ENCODE data around the gene CHCHD3.
"Not testable (repeated sequence)": the region's sequence is repeated elsewhere in the genome, so short reads cannot be mapped to it uniquely, and the experiment has no call there.

Gene CHCHD3

DNA sequence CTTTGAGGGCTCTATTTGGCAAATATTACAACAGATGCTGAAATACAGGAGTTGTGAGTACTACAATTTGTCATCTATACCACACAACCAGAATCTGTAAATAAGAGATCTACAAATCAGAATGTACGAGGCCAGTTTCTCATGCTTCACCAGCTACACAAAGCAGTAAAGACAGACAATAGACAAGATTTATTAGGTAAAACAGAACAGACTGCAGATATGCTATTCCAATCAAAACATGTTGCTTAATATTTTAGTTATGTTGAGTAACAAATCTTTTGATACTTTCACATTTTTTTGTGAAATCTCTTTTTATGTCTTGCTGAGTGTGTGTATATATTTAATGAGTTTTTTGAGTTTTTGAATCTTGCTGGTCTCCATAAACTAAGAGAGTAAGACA lies 109.1 kb downstream of the CHCHD3 start:
- Histone ChIP-seq H3K27me3 (no peaks in the 10 kb centered on the region), H3K9ac (no peak overlapping the region), H3K4me1 (peaks cover 0 to 8% (median 0%) of the 10 kb centered on the region in 10 experiments; a peak in 3 of 20 replicates), H3K4me3 (no peak overlapping the region), H3K36me3 (peaks cover 32 to 50% (median 38%) of the 10 kb centered on the region in 11 experiments), H3K27ac (no peak overlapping the region), H3K4me2 (no peak overlapping the region), H3K9me3 (replicated peaks in 1 of 11) (no peaks in the 10 kb centered on the region), H4K20me1 (peaks cover 0 to 48% (median 15%) of the 10 kb centered on the region in 11 experiments; a peak in 12 of 22 replicates)
- no peak for TF ChIP-seq Cebpa-rat (IDR thresholded peaks at IDR 0.05)

DNA sequence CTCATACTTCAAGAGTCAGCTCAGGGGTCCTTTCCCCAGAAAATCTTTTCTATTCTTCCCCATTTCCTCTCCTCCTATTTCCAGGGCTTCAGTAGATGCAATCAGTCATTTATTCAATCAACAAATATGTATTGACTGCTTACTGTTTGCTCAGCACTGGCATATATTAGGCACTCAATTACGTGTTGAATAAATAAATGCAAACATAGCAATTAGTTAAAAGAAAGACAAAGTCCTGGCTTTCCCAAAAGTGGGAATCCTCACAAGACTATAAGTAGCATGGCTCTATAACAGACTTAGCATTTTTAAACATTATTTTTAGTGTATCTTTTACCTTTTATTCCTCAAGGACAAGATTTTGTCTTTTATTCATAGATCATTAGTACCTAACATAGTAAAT lies 111.6 kb downstream of the CHCHD3 start:
- Histone ChIP-seq H3K9me3 (replicated peaks in 1 of 11) (no peaks in the 10 kb centered on the region), H3K4me1 (0 out of 20 replicates have a peak, but pooled peaks cover 0 to 2% (median 0%) of the 10 kb centered on the region in 10 experiments), H3K9ac (no peak overlapping the region), H3K4me2 (no peak overlapping the region), H4K20me1 (peaks cover 0 to 45% (median 14%) of the 10 kb centered on the region in 11 experiments; a peak in 11 of 22 replicates), H3K27me3 (no peaks in the 10 kb centered on the region), H3K27ac (no peak overlapping the region), H3K36me3 (peaks cover 29 to 54% (median 37%) of the 10 kb centered on the region in 11 experiments), H3K4me3 (no peak overlapping the region)
- no peak for TF ChIP-seq Cebpa-rat (IDR thresholded peaks at IDR 0.05)

DNA sequence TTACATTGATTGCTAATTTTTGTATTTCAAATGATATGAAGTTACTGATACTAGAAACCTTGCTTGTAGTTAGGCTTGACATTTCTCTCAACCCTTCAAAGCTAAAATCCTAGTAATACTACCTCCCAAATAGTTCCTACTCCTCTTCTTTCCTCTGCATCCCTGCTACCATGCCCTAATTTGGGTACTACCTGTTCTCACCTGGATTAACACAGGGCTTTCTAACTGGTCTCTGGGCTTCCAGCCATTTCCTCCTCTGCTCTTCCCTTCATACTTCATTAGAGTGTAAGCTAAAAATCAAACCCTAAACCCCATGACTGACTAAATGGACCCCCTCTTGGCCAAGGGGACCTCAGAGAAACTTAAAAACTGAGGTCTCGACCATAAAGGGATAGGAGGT lies 112.4 kb downstream of the CHCHD3 start:
- Histone ChIP-seq H3K9me3 (replicated peaks in 1 of 11) (no peaks in the 10 kb centered on the region), H3K27ac (no peak overlapping the region), H3K4me3 (no peak overlapping the region), H3K9ac (no peak overlapping the region), H3K4me2 (no peak overlapping the region), H4K20me1 (peaks cover 0 to 51% (median 14%) of the 10 kb centered on the region in 11 experiments; a peak in 11 of 22 replicates), H3K36me3 (peaks cover 22 to 52% (median 31%) of the 10 kb centered on the region in 11 experiments), H3K4me1 (0 out of 20 replicates have a peak, but pooled peaks cover 0 to 7% (median 0%) of the 10 kb centered on the region in 10 experiments), H3K27me3 (no peaks in the 10 kb centered on the region)
- no peak for TF ChIP-seq Cebpa-rat (IDR thresholded peaks at IDR 0.05)

GRCh38 chr7:132967470-132967848 lies 114.4 kb downstream of the CHCHD3 start:
- H3K4me3 ChIP-seq; H3K27me3 ChIP-seq; H3K9me3 ChIP-seq (replicated peaks in 1 of 11): not testable (repeated sequence)

DNA sequence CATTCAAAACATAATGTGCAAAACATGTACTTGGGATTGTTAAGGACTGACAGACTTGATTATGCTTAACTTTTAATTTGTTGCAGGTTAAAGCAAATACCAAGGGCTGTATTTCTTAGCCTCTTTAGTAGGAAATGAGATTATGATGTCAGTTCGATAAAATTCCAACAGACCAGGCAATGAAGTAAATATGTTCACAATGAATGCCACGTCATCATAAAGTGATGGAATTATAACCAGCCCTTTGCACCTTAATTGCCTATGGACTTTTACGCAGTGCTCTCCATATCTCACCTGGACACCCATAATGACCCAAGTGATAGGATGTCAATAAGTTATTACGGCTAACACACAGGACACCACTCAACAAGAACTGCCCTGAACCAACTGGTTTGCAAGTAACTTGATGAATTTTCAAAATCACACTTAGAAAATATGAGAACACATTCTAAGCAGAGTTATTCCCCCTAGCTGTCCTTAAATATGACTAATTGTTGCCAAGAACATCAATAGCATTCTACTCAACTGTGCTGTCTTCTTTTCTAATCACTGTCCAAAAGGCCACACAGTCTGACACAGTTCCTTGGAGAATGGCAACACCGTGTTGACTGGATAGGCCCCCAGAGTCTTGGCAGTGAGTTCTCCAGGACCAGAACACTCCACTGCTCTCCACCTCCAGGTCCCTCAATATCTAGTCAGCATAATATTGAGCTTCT lies 115.0 kb downstream of the CHCHD3 start:
- H4K20me1 ChIP-seq = peaks cover 0 to 51% (median 14%) of the 10 kb centered on the region in 11 experiments; a peak in 11 of 22 replicates
- H3K4me3 ChIP-seq = no peak overlapping the region
- no peaks in the 10 kb centered on the region for H3K27me3 ChIP-seq
- H3K4me2 ChIP-seq = no peak overlapping the region
- peaks cover 0 to 35% (median 9%) of the 10 kb centered on the region in 11 experiments; a peak in 11 of 22 replicates for H3K36me3 ChIP-seq
- H3K4me1 ChIP-seq = 0 out of 20 replicates have a peak, but pooled peaks cover 0 to 7% (median 0%) of the 10 kb centered on the region in 10 experiments
- no peaks in the 10 kb centered on the region for H3K9me3 ChIP-seq (replicated peaks in 1 of 11)
- no peak for TF ChIP-seq Cebpa-rat (IDR thresholded peaks at IDR 0.05)
- no peak overlapping the region for H3K27ac ChIP-seq
- H3K9ac ChIP-seq = no peak overlapping the region

More at GRCh38 chr7:132967470-132967848, 114.4 kb downstream of the CHCHD3 start:
- H3K4me1 ChIP-seq, H3K27ac ChIP-seq, H3K4me2 ChIP-seq, H3K9ac ChIP-seq: not testable (repeated sequence)
- Histone ChIP-seq H3K36me3 (peaks cover 1 to 38% (median 12%) of the 10 kb centered on the region in 11 experiments; a peak in 16 of 22 replicates), H4K20me1 (peaks cover 0 to 51% (median 14%) of the 10 kb centered on the region in 11 experiments; a peak in 11 of 22 replicates)

- no peak overlapping the region for H3K9ac ChIP-seq
- no peak overlapping the region for H3K4me3 ChIP-seq
- peaks cover 0 to 35% (median 7%) of the 10 kb centered on the region in 11 experiments; a peak in 10 of 22 replicates for H3K36me3 ChIP-seq
- TF ChIP-seq Cebpa-rat (IDR thresholded peaks at IDR 0.05) = no peak
- peaks cover 0 to 53% (median 14%) of the 10 kb centered on the region in 11 experiments; a peak in 11 of 22 replicates for H4K20me1 ChIP-seq
- H3K27ac ChIP-seq = no peak overlapping the region
- H3K27me3 ChIP-seq = no peaks in the 10 kb centered on the region
- no peaks in the 10 kb centered on the region for H3K9me3 ChIP-seq (replicated peaks in 1 of 11)
- no peak overlapping the region for H3K4me2 ChIP-seq
- H3K4me1 ChIP-seq = 0 out of 20 replicates have a peak, but pooled peaks cover 0 to 7% (median 0%) of the 10 kb centered on the region in 10 experiments
These were observed 115.9 kb downstream of the CHCHD3 start for GRCh38 chr7:132965951-132966350.

DNA sequence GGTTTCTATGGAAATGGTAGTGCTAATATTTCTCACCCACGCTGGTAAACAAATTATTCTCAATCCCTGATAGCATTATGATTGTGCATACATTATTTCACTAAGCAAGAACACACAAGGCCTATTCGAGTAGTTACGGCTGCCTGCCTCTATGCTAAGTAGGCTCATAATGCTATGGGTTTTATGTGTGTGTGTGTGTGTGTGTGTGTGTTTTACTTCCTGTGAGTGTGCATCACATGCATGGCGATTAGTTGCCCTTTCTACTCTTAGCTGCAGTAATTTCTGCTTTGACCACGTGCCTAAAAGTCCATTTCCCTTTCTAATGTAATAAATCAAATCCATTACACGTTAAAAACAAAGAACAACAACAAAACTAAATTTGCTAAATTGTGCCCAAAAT lies 117.0 kb downstream of the CHCHD3 start:
- no peak for TF ChIP-seq Cebpa-rat (IDR thresholded peaks at IDR 0.05)
- Histone ChIP-seq H3K4me1 (0 out of 20 replicates have a peak, but pooled peaks cover 0 to 7% (median 0%) of the 10 kb centered on the region in 10 experiments), H3K4me3 (no peak overlapping the region), H3K9ac (no peak overlapping the region), H3K27ac (no peak overlapping the region), H3K4me2 (no peak overlapping the region), H4K20me1 (peaks cover 0 to 60% (median 14%) of the 10 kb centered on the region in 11 experiments; a peak in 10 of 22 replicates), H3K9me3 (replicated peaks in 1 of 11) (no peaks in the 10 kb centered on the region), H3K27me3 (no peaks in the 10 kb centered on the region), H3K36me3 (peaks cover 0 to 45% (median 10%) of the 10 kb centered on the region in 11 experiments; a peak in 12 of 22 replicates)

GRCh38 chr7:132959891-132960290 lies 122.0 kb downstream of the CHCHD3 start:
- Histone ChIP-seq H3K4me1 (0 out of 20 replicates have a peak, but pooled peaks cover 0 to 2% (median 0%) of the 10 kb centered on the region in 10 experiments), H3K4me3 (no peak overlapping the region), H3K36me3 (peaks cover 14 to 66% (median 42%) of the 10 kb centered on the region in 11 experiments; a peak in 19 of 22 replicates), H3K9ac (no peak overlapping the region), H3K27ac (no peak overlapping the region), H3K9me3 (replicated peaks in 1 of 11) (peaks cover 0 to 9% (median 0%) of the 10 kb centered on the region in 11 experiments; a peak in 5 of 22 replicates), H3K27me3 (no peaks in the 10 kb centered on the region), H4K20me1 (peaks cover 0 to 27% (median 0%) of the 10 kb centered on the region in 11 experiments; a peak in 5 of 22 replicates), H3K4me2 (no peak overlapping the region)
- no peak for TF ChIP-seq Cebpa-rat (IDR thresholded peaks at IDR 0.05)

GRCh38 chr7:132956556-132956955 lies 125.3 kb downstream of the CHCHD3 start:
- H3K9ac ChIP-seq = no peak overlapping the region
- no peaks in the 10 kb centered on the region for H3K4me1 ChIP-seq
- peaks cover 0 to 35% (median 0%) of the 10 kb centered on the region in 11 experiments; a peak in 6 of 22 replicates for H4K20me1 ChIP-seq
- no peak for TF ChIP-seq Cebpa-rat (IDR thresholded peaks at IDR 0.05)
- no peak overlapping the region for H3K4me2 ChIP-seq
- H3K4me3 ChIP-seq = no peak overlapping the region
- H3K27ac ChIP-seq = no peak overlapping the region
- H3K27me3 ChIP-seq = no peaks in the 10 kb centered on the region
- peaks cover 0 to 9% (median 0%) of the 10 kb centered on the region in 11 experiments; a peak in 5 of 22 replicates for H3K9me3 ChIP-seq (replicated peaks in 1 of 11)
- peaks cover 28 to 84% (median 54%) of the 10 kb centered on the region in 11 experiments; a peak in 20 of 22 replicates for H3K36me3 ChIP-seq
